Central memory CD4-positive, alpha-beta T cell (primary cell): ENCODE measurements around the gene IL1A.

Experiments
- DNase-seq: peaks from one replicate; pipeline ENCODE4 v3.0.0; 2022

Gene IL1A

DNA sequence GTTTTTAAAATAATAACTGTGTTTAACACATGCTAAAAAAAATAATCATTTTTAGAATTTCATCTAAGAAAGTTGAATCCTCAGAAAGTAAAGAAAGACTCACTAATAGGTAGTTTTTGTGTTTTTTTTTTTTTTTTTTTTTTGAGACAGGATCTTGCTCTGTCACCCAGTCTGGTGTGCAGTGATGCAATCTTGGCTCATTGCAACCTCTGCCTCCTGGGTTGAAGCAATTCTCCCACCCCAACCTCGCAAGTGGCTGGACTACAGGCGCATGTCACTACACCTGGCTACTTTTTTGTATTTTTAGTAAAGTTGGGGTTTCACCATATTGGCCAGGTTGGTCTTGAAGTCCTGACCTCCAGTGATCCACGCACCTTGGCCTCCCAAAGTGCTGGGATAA is 27.0 kb downstream of the IL1A start:
- DNase-seq: no peak

GRCh38 chr2:112756207-112756606 is 28.1 kb downstream of the IL1A start:
- no peak for DNase-seq

- DNase-seq: no peak
Measured at GRCh38 chr2:112755444-112755843, 28.8 kb downstream of the IL1A start.

DNA sequence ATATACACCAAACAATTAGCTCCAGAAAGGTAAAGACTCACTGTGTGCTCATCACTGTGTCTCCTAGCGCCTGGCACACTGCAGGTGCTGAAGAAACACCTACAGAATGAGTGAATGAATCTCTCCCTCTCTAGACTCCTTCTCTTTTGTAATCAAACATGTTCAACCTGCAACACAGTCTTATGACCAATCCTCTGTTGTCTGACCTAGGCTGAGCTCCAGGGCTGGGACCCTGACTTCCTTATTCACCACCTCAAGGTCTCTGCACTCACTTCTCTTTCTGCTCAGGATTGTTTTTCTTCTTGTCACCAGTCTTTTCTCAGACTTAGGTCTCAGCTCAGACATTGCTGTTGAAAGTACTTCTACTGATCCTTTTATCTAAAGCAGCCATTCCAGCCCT is 29.7 kb downstream of the IL1A start:
- DNase-seq: no peak

GRCh38 chr2:112752667-112753066 is 31.6 kb downstream of the IL1A start:
- DNase-seq: no peak

- DNase-seq: no peak
Measured at GRCh38 chr2:112751451-112752197, 32.7 kb downstream of the IL1A start.

DNA sequence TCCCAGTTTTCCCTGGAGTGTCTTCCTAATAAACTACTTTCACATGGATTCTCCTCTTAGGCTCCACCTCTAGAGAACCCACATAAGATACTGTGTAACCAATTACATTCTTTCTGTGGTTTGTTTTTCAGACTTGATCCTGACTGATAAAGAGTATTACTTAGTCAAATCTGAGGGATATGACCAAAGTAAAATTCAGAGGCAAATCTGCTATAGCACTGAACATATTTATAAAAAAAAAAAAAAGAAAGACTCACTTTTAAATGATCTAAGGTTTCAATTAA is 33.8 kb downstream of the IL1A start:
- DNase-seq: no peak

GRCh38 chr2:112749755-112750559 is 34.3 kb downstream of the IL1A start:
- peak; percentile 70 for DNase-seq

DNA sequence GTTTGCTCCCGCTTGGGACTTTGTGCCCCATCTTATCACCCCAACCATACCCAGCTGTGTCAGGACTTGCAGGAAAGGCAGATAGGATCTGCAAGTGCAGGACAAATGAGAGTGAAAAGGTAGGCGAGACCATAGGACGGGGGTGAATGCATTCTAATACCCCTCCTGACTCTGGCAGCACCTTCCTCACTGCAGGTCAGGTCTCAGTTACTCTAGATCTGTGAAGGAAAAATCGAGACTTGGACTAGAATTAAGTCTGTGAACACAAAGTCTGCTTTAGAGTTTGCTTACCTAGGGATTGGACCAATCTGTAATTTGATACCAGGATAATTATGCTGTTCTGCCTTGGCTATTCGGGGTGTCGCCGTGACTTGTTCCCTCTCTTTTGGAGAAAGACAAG is 43.8 kb downstream of the IL1A start:
- DNase-seq: no peak

DNA sequence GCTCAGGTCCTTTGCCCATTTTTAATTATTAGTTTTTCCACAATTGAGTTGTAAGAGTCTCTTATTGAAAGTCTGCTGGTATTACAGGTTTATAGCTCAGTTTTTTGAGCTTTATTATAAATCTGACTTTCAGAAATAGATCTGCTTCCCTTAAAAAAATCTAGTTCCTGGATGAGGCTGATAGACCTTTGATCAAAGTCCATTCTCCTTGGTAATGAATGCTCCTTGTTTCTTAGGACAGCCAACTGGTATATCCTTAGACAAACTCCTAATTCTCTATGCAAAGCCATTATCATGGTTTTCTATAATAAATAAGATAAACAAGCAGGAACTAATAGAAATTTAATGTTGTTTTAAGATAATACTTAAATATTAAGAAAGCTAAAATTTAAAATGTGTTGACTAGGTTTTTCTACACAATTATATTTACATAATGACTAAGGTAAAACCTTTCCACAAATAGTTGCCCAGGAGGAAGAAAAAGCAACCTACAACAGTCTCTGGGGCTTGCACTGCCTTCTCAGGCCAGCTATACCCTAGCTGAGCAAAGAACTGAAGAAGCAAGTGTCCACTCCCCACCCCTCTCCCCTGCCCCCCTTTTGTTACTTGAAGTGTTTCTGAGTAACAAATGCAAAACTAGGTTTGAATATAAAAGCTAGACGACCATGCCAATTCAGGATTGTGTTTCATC is 46.6 kb downstream of the IL1A start:
- DNase-seq: no peak

DNA sequence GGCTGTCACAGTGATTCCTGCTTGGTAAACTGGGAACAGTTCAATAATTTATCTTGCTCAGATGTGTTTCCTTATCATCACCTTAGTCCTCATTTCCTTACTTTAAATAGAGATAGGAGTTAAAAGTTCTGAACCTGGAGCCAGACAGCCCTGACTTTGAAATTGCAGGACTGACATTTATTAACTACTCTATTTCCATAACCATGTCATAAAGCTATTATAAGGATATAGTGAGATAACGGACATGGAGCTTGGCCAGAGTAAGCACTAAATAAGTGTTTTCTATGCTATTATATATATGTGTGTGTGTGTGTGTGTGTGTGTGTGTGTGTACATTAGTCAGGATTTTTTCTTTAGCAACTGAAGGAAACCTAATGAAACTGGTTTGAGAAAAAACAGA is 50.4 kb downstream of the IL1A start:
- no peak for DNase-seq

DNA sequence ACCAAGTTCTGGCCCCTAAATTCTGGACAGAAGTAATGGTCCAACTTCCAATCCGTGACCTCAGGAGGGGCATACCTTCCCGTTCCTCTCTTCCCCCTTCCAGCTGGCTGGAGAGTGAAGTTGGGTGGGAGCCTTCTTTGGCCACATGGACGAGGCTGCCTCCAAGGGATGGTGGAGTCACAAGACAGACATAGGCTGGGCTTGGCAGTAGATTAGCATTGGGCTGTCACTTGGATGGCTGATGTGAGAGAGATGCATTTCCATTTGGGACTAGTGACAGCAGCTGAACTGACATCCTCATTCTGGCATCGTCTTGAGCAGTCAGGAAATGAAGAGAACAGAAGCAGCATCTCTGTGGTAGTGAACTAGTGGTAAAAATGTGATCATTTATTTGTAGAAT is 50.8 kb downstream of the IL1A start:
- no peak for DNase-seq

GRCh38 chr2:112731479-112731878 is 52.8 kb downstream of the IL1A start:
- no peak for DNase-seq

GRCh38 chr2:112730791-112731190 is 53.5 kb downstream of the IL1A start:
- no peak for DNase-seq

GRCh38 chr2:112730216-112730615 is 54.1 kb downstream of the IL1A start:
- no peak for DNase-seq

- DNase-seq: no peak
Measured at GRCh38 chr2:112728378-112729175, 55.7 kb downstream of the IL1A start.

GRCh38 chr2:112728029-112728362 is 56.3 kb downstream of the IL1A start:
- no peak for DNase-seq

DNA sequence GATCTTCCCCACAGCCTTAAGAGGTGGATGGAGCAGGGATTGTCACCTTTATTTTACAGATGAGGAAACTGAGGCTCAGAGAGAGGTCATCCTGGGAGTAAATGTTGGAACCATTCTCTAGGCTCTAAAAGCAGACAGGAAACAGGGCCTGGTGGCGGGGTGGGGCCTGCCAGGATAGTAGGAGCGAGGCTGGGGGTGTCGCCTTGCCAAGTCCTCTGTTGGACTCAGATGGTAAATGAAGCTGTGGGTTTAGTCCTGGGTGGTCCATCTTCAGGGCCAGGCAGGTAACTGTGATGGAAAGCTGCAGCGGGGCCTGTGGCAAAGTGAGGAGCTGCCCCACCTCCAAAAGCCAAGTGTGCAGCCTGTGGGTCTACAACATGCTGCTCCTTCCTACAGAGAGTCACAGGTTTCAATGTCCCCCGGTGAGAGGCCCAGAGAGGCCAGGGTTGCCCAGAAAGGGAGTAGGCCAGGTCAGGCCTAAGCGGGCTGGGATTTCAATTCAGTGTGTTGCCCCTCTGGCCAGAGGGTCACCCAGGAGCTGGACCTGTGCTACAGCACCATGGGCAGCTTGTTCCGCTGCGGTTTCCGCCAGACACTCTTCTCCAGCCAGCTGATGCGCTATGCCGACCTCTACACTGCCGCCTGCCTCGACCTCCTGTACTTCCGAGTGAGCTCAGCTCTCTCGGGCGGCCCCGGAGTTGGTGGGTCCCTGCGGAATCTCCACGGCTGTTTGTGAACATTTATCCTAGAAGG is 56.8 kb downstream of the IL1A start:
- no peak for DNase-seq

GRCh38 chr2:112726487-112727190 is 57.7 kb downstream of the IL1A start:
- peak; percentile 78 for DNase-seq

- DNase-seq: no peak
Measured at GRCh38 chr2:112725545-112726457, 58.5 kb downstream of the IL1A start.
